Stimulated activated CD8-positive, alpha-beta memory T cell treated with anti-CD3 and anti-CD28 coated beads, Interleukin-15, amount 100 ng/mL, for 48 hours (primary cell): ENCODE results near the gene SYK.

Source experiments
- DNase-seq, 2 donors: peaks; one replicate each; pipeline ENCODE4 v3.0.0-alpha.2; 2020; ENCODE audit warnings: low read depth in 2 of 2

SYK gene

GRCh38 chr9:90825586-90825985 is 24.0 kb downstream of the SYK start:
- DNase-seq = no peak

- no peak for DNase-seq
These were observed 24.9 kb downstream of the SYK start for GRCh38 chr9:90826326-90827020.

GRCh38 chr9:90827181-90827871 is 25.7 kb downstream of the SYK start:
- no peak for DNase-seq

GRCh38 chr9:90830051-90830450 is 28.4 kb downstream of the SYK start:
- DNase-seq = no peak

GRCh38 chr9:90830977-90831376 is 29.4 kb downstream of the SYK start:
- DNase-seq = no peak

GRCh38 chr9:90832261-90832660 is 30.6 kb downstream of the SYK start:
- DNase-seq = no peak

GRCh38 chr9:90834828-90835595 is 33.4 kb downstream of the SYK start:
- DNase-seq = no peak

- DNase-seq = no peak
These were observed 34.9 kb downstream of the SYK start for GRCh38 chr9:90836411-90837080.

GRCh38 chr9:90838098-90838497 is 36.5 kb downstream of the SYK start:
- no peak for DNase-seq

- DNase-seq = no peak
These were observed 37.0 kb downstream of the SYK start for GRCh38 chr9:90838581-90839154.

- no peak for DNase-seq
These were observed 37.6 kb downstream of the SYK start for GRCh38 chr9:90839183-90839728.

- DNase-seq = no peak
These were observed 39.1 kb downstream of the SYK start for GRCh38 chr9:90840696-90841095.

GRCh38 chr9:90841213-90841612 is 39.6 kb downstream of the SYK start:
- no peak for DNase-seq

GRCh38 chr9:90841615-90842014 is 40.0 kb downstream of the SYK start:
- DNase-seq = no peak

- no peak for DNase-seq
These were observed 40.7 kb downstream of the SYK start for GRCh38 chr9:90842176-90842777.

- no peak for DNase-seq
These were observed 41.4 kb downstream of the SYK start for GRCh38 chr9:90842996-90843395.

- no peak for DNase-seq
These were observed 41.9 kb downstream of the SYK start for GRCh38 chr9:90843525-90843924.

- no peak for DNase-seq
These were observed 42.7 kb downstream of the SYK start for GRCh38 chr9:90844326-90844725.

GRCh38 chr9:90846770-90847419 is 45.3 kb downstream of the SYK start:
- no peak for DNase-seq

- DNase-seq = no peak
These were observed 46.4 kb downstream of the SYK start for GRCh38 chr9:90847971-90848370.

- no peak for DNase-seq
These were observed 47.2 kb downstream of the SYK start for GRCh38 chr9:90848866-90849265.
